ENCODE data around the gene DENND6B.

DENND6B gene

GRCh38 chr22:50314081-50314454 is 12.7 kb downstream of the DENND6B start:
- CTCF ChIA-PET = no interaction called here
- TF ChIP-seq FOXA1 (IDR thresholded peaks at IDR 0.05) = no peak
- no peak for TF ChIP-seq PKNOX1 (IDR thresholded peaks at IDR 0.05)
- TF ChIP-seq SP1 (IDR thresholded peaks at IDR 0.05) = no peak
- no peak for TF ChIP-seq NFRKB (IDR thresholded peaks at IDR 0.05)
- no peak for TF ChIP-seq ARNT (IDR thresholded peaks at IDR 0.05)
- no peak for TF ChIP-seq HDGF (IDR thresholded peaks at IDR 0.05; ENCODE audit: borderline replicate concordance)
- no peak for TF ChIP-seq TARDBP (IDR thresholded peaks at IDR 0.05)
- TF ChIP-seq SUZ12 (IDR thresholded peaks at IDR 0.05) = no peak
- no peak for TF ChIP-seq CTBP1 (IDR thresholded peaks at IDR 0.05; ENCODE audit: borderline replicate concordance)
- no peak for TF ChIP-seq LEF1 (IDR thresholded peaks at IDR 0.05; ENCODE audit: borderline replicate concordance)
- TF ChIP-seq FOXM1 (IDR thresholded peaks at IDR 0.05; ENCODE audit: borderline replicate concordance) = no peak
- no peak for TF ChIP-seq FOXK2 (IDR thresholded peaks at IDR 0.05)
- no peak for TF ChIP-seq BHLHE40 (IDR thresholded peaks at IDR 0.05; ENCODE audit: borderline replicate concordance)
- no peak for TF ChIP-seq ZNF384 (IDR thresholded peaks at IDR 0.05)
- no peak for TF ChIP-seq ELF4 (IDR thresholded peaks at IDR 0.05)
- no peak for TF ChIP-seq L3MBTL2 (conservative IDR thresholded peaks at IDR 0.05)
- DNase-seq (ENCODE audit: extremely low spot score) = no peak
- POLR2A ChIA-PET = interaction anchor here (1.1 to 1.2 kb wide), 2 partner anchors 11 to 12 kb away, joined by 3 to 5 read pairs; no protein-coding TSS in a partner anchor

GRCh38 chr22:50313600-50313999 is 13.2 kb downstream of the DENND6B start:
- POLR2A ChIA-PET = interaction anchor here (1.1 kb wide), 1 partner anchor 11 kb away, joined by 3 read pairs; no protein-coding TSS in a partner anchor
- TF ChIP-seq NFRKB (IDR thresholded peaks at IDR 0.05) (no peak), SUZ12 (IDR thresholded peaks at IDR 0.05) (no peak), FOXM1 (IDR thresholded peaks at IDR 0.05; ENCODE audit: borderline replicate concordance) (no peak), BHLHE40 (IDR thresholded peaks at IDR 0.05; ENCODE audit: borderline replicate concordance) (no peak)
- DNase-seq (ENCODE audit: extremely low spot score) = no peak
- CTCF ChIA-PET = no interaction called here

- no peak for TF ChIP-seq ELF4 (IDR thresholded peaks at IDR 0.05)
- TF ChIP-seq HDGF (IDR thresholded peaks at IDR 0.05; ENCODE audit: borderline replicate concordance) = no peak
- ChIA-PET CTCF (no interaction called here), POLR2A (no interaction called here)
- no peak for DNase-seq (ENCODE audit: extremely low spot score)
These were observed 13.8 kb downstream of the DENND6B start for GRCh38 chr22:50313021-50313420.

GRCh38 chr22:50312371-50312770 is 14.4 kb downstream of the DENND6B start:
- ChIA-PET POLR2A (no interaction called here), CTCF (no interaction called here)
- TF ChIP-seq ELF4 (IDR thresholded peaks at IDR 0.05) (no peak), ARNT (IDR thresholded peaks at IDR 0.05) (no peak), SP1 (IDR thresholded peaks at IDR 0.05) (no peak), L3MBTL2 (conservative IDR thresholded peaks at IDR 0.05) (no peak), TARDBP (IDR thresholded peaks at IDR 0.05) (no peak), PKNOX1 (IDR thresholded peaks at IDR 0.05) (no peak), NFRKB (IDR thresholded peaks at IDR 0.05) (no peak), ZNF384 (IDR thresholded peaks at IDR 0.05) (no peak)
- DNase-seq (ENCODE audit: extremely low spot score) = no peak

- no peak for TF ChIP-seq L3MBTL2 (conservative IDR thresholded peaks at IDR 0.05)
- DNase-seq (ENCODE audit: extremely low spot score) = no peak
- ChIA-PET CTCF (no interaction called here), POLR2A (no interaction called here)
These were observed 15.0 kb downstream of the DENND6B start for GRCh38 chr22:50311606-50312351.

- CTCF ChIA-PET = no interaction called here
- POLR2A ChIA-PET = no interaction called here
- no peak for DNase-seq (ENCODE audit: extremely low spot score)
- TF ChIP-seq CTBP1 (IDR thresholded peaks at IDR 0.05; ENCODE audit: borderline replicate concordance) = no peak
- no peak for TF ChIP-seq TARDBP (IDR thresholded peaks at IDR 0.05)
- TF ChIP-seq L3MBTL2 (conservative IDR thresholded peaks at IDR 0.05) = no peak
- no peak for TF ChIP-seq HDGF (IDR thresholded peaks at IDR 0.05; ENCODE audit: borderline replicate concordance)
- TF ChIP-seq SUZ12 (IDR thresholded peaks at IDR 0.05) = no peak
- TF ChIP-seq FOXM1 (IDR thresholded peaks at IDR 0.05; ENCODE audit: borderline replicate concordance) = no peak
- TF ChIP-seq BHLHE40 (IDR thresholded peaks at IDR 0.05; ENCODE audit: borderline replicate concordance) = no peak
These were observed 15.8 kb downstream of the DENND6B start for GRCh38 chr22:50310949-50311444.

GRCh38 chr22:50310031-50310722 is 16.6 kb downstream of the DENND6B start:
- no peak for TF ChIP-seq FOXK2 (IDR thresholded peaks at IDR 0.05)
- TF ChIP-seq ELF4 (IDR thresholded peaks at IDR 0.05) = no peak
- TF ChIP-seq CTBP1 (IDR thresholded peaks at IDR 0.05; ENCODE audit: borderline replicate concordance) = no peak
- no peak for TF ChIP-seq FOXA1 (IDR thresholded peaks at IDR 0.05)
- no peak for TF ChIP-seq LEF1 (IDR thresholded peaks at IDR 0.05; ENCODE audit: borderline replicate concordance)
- ChIA-PET POLR2A (interaction anchor here (1.0 kb wide), 1 partner anchor 15 kb away, joined by 3 read pairs; no protein-coding TSS in a partner anchor), CTCF (no interaction called here)
- DNase-seq (ENCODE audit: extremely low spot score) = no peak
